Stimulated activated CD4-positive, alpha-beta T cell treated with anti-CD3 and anti-CD28 coated beads, Interleukin-12 subunit alpha, Interleukin-12 subunit beta, amount 100 ng/mL, for 24 hours (primary cell): ENCODE data around the gene CAMK1D.
"Not testable (repeated sequence)": the region's sequence is repeated elsewhere in the genome, so short reads cannot be mapped to it uniquely, and the experiment has no call there.

ENCODE experiments used
- DNase-seq, 2 experiments: peaks; one replicate each; pipeline ENCODE4 v3.0.0-alpha.2; 2020; ENCODE audit warnings: low read depth in 2 of 2

CAMK1D gene

DNA sequence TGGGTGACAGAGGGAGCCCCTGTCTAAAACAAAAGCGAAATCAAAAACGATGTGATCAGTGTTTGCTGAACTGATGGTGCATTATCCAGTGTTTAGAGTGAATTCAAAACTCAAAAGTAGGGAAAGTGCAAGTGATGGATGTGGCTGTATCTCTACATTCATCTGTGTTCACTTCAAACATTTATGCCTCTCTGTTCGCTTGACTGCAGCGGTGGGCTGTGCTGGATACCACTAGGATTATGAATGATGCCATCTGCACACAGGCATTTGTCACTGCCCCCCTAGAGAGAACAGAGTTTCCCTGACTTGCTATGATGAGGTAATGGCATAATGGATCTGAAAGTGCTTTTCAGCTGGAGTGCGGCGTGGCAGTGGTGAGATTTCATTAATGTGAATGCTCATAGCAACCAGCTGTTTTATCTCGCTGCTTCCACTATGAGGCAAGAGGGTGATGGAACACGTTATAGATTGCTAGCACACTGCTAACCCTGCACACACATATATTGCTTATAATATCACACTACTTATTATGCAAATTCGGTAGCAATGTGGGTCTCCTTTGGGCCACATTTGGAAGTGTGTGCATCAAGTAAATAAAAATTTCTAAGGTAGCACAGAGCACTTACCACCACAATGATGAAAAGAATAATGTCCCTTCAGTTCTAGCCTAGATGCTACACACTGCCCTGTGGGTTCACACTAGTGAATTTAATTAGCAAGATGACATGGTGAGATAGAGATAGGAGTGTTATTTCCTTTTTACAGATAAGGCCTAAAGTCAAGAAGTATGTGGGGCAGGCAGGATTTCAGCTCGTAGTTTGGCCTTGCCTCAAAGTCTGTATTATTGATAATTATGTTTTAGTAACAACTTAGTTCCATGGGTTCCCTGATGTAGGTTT is 164.7 kb downstream of the CAMK1D start:
- no peak for DNase-seq

GRCh38 chr10:12518024-12518423 is 168.7 kb downstream of the CAMK1D start:
- DNase-seq: no peak

DNA sequence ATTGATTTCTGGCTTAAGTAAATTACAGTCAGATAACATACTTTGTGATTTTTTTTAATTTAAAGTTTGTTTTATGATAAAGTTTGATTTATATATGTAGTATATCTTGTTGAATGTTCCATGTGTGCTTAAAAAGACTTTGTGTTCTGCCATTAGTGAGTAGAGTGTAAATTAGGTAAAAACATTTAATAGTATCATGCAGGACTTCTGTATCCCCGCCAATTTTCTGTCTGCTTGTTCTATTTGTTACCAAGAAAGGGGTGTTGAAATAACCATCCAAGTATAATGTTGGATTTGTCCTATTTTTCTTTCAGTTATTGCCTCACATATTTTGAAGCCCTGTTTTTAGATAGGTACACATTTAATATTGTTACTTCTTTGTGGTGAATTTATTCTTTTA is 172.1 kb downstream of the CAMK1D start:
- DNase-seq: no peak

- no peak for DNase-seq
Observed at GRCh38 chr10:12526311-12526710, 177.0 kb downstream of the CAMK1D start.

DNA sequence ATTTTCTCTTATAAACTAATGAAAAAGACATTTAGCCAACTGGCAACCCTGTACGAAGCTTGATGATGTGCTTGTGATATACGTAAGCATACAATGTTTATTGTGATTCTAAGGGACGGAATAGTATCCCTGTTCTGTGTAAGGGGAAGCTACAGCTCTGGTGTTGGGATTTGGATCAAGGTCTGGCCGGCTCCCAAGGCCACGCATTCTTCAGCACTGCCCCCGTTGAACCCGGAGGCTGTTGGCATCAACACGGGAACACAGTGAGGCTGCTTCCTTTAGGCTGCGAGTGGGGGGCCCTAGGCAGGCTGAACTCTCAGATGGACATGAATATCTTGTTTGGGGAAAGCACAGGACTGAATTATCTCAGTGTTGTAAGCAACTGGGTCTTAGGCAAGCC is 180.6 kb downstream of the CAMK1D start:
- no peak for DNase-seq

- no peak for DNase-seq
Observed at GRCh38 chr10:12531305-12532220, 182.2 kb downstream of the CAMK1D start.

DNA sequence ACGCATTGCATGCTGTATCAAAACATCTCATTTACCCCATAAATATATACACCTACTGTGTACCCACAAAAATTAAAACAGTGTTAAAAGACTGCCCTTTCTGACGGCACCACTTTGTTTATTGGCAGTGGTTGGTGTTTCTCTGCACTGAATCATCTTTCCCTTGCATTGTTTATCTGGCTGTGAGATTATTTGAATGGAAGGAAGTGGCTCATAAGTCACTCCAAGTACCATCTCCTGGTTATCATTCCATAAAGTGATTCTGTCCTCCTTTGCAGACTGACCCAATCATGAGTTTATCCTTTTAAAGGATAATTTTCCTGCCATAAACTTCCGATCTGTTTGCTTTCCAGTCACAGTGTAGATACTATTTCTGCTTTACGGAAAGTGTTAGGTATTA is 183.8 kb downstream of the CAMK1D start:
- DNase-seq: no peak

GRCh38 chr10:12533723-12534122 is 184.4 kb downstream of the CAMK1D start:
- DNase-seq: no peak

GRCh38 chr10:12534824-12535223 is 185.5 kb downstream of the CAMK1D start:
- DNase-seq: no peak

DNA sequence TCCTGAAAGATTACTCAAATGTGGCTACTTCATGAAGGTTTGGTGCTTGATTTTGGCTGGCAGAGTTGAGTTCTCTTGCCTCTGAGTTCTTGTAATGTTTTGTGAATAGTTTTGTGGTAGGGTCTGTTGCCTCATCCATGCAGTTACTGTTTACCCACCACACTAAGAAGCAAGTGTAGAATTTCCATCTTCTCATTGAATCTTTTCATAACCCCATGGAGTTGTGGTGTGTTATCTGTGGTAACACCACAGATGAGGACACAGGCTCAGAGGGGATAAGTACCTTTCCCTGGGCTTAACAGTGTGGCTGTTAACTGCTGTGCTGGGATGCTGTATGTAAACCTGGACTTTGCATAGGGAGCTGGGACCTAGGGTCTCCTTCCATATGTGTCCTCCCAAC is 186.3 kb downstream of the CAMK1D start:
- no peak for DNase-seq

DNA sequence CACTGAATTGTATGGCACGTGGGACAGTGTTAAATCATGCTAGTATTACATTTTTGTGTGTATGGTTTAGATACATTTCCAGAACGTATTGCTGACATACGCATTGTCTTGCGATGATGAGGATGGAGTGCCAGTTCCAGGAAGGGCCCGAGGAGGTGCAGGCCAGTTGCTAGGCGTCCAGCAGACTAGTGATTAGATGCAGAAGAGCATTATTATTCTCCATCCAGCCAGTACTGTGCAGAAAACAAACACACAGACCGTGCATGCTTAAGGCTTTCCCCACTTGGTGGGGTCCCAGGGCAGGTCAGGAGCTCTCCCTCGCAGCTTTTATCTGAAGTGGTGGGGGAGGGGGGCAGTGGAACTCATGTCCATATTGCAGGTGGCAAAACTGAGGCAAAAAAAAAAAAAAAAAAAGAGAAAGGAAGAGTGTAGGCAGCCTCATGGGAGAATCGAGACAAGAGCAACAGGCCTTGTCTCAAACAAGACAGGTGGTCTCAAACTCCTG is 189.2 kb downstream of the CAMK1D start:
- DNase-seq: no peak

DNA sequence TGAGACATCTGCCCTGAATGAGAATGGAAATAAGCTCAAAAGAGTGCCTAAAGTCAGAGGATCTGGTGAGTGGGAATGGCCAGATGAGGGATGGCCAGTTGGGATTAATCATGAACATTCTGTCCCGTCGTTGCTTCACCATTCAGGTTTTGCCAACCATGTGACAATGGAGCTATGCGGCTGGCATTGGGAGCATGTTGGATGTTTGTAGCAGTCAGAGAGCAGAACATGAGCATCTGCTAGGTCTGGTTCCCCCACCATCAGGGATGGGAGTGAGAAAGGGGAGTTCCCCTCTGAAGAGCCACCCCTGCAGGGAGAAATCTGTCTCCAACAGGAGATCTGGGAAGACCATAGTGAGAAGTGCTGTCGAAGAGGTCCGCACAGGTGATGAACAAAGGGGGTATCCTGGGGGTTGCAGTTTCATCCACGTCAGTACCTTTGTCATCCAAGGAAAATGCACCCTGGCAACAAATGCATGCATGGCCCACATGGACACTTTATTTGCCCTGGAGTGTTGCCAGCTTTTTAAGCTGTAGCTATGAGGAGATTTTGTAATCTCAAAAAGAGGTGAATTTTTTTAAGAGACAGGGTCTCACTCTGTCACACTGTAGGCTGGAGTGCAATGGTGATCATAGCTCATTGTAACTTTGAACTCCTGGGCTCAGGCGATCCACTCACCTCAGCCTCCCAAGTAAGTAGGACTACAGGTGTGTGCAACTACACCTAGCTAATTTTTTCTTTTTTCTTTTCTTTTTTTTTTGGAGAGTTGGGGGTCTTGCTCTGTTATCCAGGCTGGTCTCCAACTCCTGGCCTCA is 190.2 kb downstream of the CAMK1D start:
- DNase-seq: no peak

- DNase-seq: no peak
Observed at GRCh38 chr10:12540341-12540781, 191.0 kb downstream of the CAMK1D start.

GRCh38 chr10:12541446-12542067 is 192.2 kb downstream of the CAMK1D start:
- no peak for DNase-seq

- no peak for DNase-seq
Observed at GRCh38 chr10:12542133-12542670, 192.9 kb downstream of the CAMK1D start.

DNA sequence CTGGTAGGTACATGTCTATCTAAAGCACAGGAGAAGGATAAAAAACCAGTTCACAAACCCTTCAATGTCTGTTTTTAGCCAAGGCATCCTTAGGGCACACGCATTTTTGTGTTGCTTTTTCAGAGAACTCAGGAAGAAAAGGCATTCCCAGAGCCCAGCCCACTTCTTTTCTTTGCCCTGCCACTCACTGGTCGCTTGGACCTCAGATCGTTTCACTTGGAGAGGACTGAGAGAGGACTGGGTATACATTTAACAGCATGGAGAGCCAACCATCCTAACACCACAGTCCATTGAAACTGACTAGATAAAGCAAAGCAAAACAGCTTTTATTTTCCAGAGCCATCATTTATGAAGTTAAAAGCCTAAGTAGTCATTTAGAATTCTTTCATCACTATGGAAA is 194.2 kb downstream of the CAMK1D start:
- no peak for DNase-seq

- not testable (repeated sequence) for DNase-seq
Observed at GRCh38 chr10:12546160-12546802, 196.9 kb downstream of the CAMK1D start.

- DNase-seq: no peak
Observed at GRCh38 chr10:12547301-12547771, 198.0 kb downstream of the CAMK1D start.

GRCh38 chr10:12549297-12549696 is 199.9 kb downstream of the CAMK1D start:
- no peak for DNase-seq

- no peak for DNase-seq
Observed at GRCh38 chr10:12550994-12551393, 201.6 kb downstream of the CAMK1D start.
